EL (cell line): ENCODE results near the gene ABLIM2.
"Not testable (repeated sequence)": the region's sequence is repeated elsewhere in the genome, so short reads cannot be mapped to it uniquely, and the experiment has no call there.

Experiments used
- DNase-seq: peaks from one replicate; pipeline ENCODE4 v3.0.0-alpha.2; 2016

ABLIM2 gene

GRCh38 chr4:7918187-7918586 lies 240.4 kb downstream of the ABLIM2 start:
- DNase-seq, result not testable (repeated sequence)

- DNase-seq, result no peak
These were observed 240.9 kb downstream of the ABLIM2 start for GRCh38 chr4:7917669-7918068.

- no peak for DNase-seq
These were observed 242.8 kb downstream of the ABLIM2 start for GRCh38 chr4:7915875-7916242.
